ENCODE data around the gene WDR17. TPM values are rescaled to one million over a fixed set of nuclear protein-coding genes. Genes with fewer than 3 reads are reported as not detected.
"Not testable (repeated sequence)": the region's sequence is repeated elsewhere in the genome, so short reads cannot be mapped to it uniquely, and the experiment has no call there.

Gene WDR17
- total RNA-seq, 1 donor from 2014 or later = 5.5 TPM

- no peak for DNase-seq (ENCODE audit: low spot score)
These were observed 127.5 kb downstream of the WDR17 start for GRCh38 chr4:176193126-176193525.

- DNase-seq (ENCODE audit: low spot score) = no peak
These were observed 128.3 kb downstream of the WDR17 start for GRCh38 chr4:176193938-176194337.

GRCh38 chr4:176195184-176195978 lies 129.7 kb downstream of the WDR17 start, which contains the start of gene SPATA4:
Gene SPATA4 (minus strand): TSS chr4:176195585. CDS start chr4:176195562, 23 bp downstream.
- peak; percentile 93 for DNase-seq (ENCODE audit: low spot score)

- DNase-seq (ENCODE audit: low spot score) = no peak
These were observed 132.8 kb downstream of the WDR17 start for GRCh38 chr4:176198316-176198903.

GRCh38 chr4:176205299-176205698 lies 139.7 kb downstream of the WDR17 start:
- no peak for DNase-seq (ENCODE audit: low spot score)

- DNase-seq (ENCODE audit: low spot score) = no peak
These were observed 142.2 kb downstream of the WDR17 start for GRCh38 chr4:176207839-176208238.

- no peak for DNase-seq (ENCODE audit: low spot score)
These were observed 143.9 kb downstream of the WDR17 start for GRCh38 chr4:176209535-176209934.

GRCh38 chr4:176210101-176210500 lies 144.5 kb downstream of the WDR17 start:
- no peak for DNase-seq (ENCODE audit: low spot score)

- DNase-seq (ENCODE audit: low spot score) = no peak
These were observed 145.1 kb downstream of the WDR17 start for GRCh38 chr4:176210579-176211296.

GRCh38 chr4:176212351-176212750 lies 146.7 kb downstream of the WDR17 start:
- DNase-seq (ENCODE audit: low spot score) = not testable (repeated sequence)

- DNase-seq (ENCODE audit: low spot score) = no peak
These were observed 151.9 kb downstream of the WDR17 start for GRCh38 chr4:176217510-176217909.

GRCh38 chr4:176222149-176222548 lies 156.5 kb downstream of the WDR17 start:
- no peak for DNase-seq (ENCODE audit: low spot score)

GRCh38 chr4:176223561-176223960 lies 157.9 kb downstream of the WDR17 start:
- DNase-seq (ENCODE audit: low spot score) = no peak

- DNase-seq (ENCODE audit: low spot score) = no peak
These were observed 161.1 kb downstream of the WDR17 start for GRCh38 chr4:176226736-176227135.

GRCh38 chr4:176229645-176230044 lies 164.0 kb downstream of the WDR17 start:
- no peak for DNase-seq (ENCODE audit: low spot score)

Other genes with a start within 250 kb of the WDR17 start
- not detected for gene SPATA4, start 129.7 kb downstream of the WDR17 start, total RNA-seq
- 1.7 TPM for gene ASB5, start 203.4 kb downstream of the WDR17 start, total RNA-seq

Data from ureter (tissue), 1 donor.